HAP-1 (cell line): ENCODE data around the gene CD2AP.
A peak's percentile ranks its signal among the peaks of the same experiment; 100 is the strongest.
"Not testable (repeated sequence)": the region's sequence is repeated elsewhere in the genome, so short reads cannot be mapped to it uniquely, and the experiment has no call there.

ENCODE experiments used
- DNase-seq, 2 experiments: peaks; one replicate each; pipeline ENCODE4 v3.0.0-alpha.2; 2016 to 2020; ENCODE audit warnings: low spot score in 2 of 2
- H3K27me3 ChIP-seq: fragments of 250-450 bp; sonication (Bioruptor Pico); 2 replicates; pipeline ENCODE4 v1.5.1; 2020; ENCODE audit warnings: low read depth, mild to moderate bottlenecking, moderate library complexity
- H3K36me3 ChIP-seq: fragments of 250-450 bp; sonication (Bioruptor Pico); replicated peaks from 2 replicates; pipeline ENCODE4 v1.5.1; 2020; ENCODE audit warnings: mild to moderate bottlenecking
- H3K4me1 ChIP-seq: fragments of 250-450 bp; sonication (Bioruptor Pico); 2 replicates; pipeline ENCODE4 v1.5.1; 2020; ENCODE audit warnings: mild to moderate bottlenecking
- H3K4me3 ChIP-seq: fragments of 250-450 bp; sonication (Bioruptor Pico); 2 replicates; pipeline ENCODE4 v1.5.1; 2020; ENCODE audit warnings: mild to moderate bottlenecking, moderate library complexity
- H3K9me3 ChIP-seq: fragments of 250-450 bp; sonication (Bioruptor Pico); 2 replicates; pipeline ENCODE4 v1.5.1; 2020; ENCODE audit warnings: mild to moderate bottlenecking, moderate library complexity
- in situ Hi-C: fragments of 300-500 bp; cut with MboI; formaldehyde crosslinking; loops from 3 replicates; pipeline ENCODE4 v1.14.3; 2020; ENCODE audit warnings: low sequenced_read_pairs, inconsistent platforms, mixed read lengths

CD2AP gene

GRCh38 chr6:47631269-47631772, 153.7 kb downstream of the CD2AP start:
- Histone ChIP-seq H3K27me3 (no peaks in the 10 kb centered on the region), H3K36me3 (no peaks in the 10 kb centered on the region), H3K4me3 (no peak overlapping the region), H3K4me1 (no peaks in the 10 kb centered on the region), H3K9me3 (no peaks in the 10 kb centered on the region)
- in situ Hi-C loops, result loop anchor here (10.0 kb wide), 1 partner anchor 143 kb away; no protein-coding TSS in a partner anchor
- DNase-seq, result peak; percentile 11 to 60

GRCh38 chr6:47631797-47632196, 154.2 kb downstream of the CD2AP start:
- no peak overlapping the region for H3K4me3 ChIP-seq
- DNase-seq, result no peak
- in situ Hi-C loops, result loop anchor here (10.0 kb wide), 1 partner anchor 143 kb away; no protein-coding TSS in a partner anchor
- H3K36me3 ChIP-seq, result no peaks in the 10 kb centered on the region
- no peaks in the 10 kb centered on the region for H3K27me3 ChIP-seq
- no peaks in the 10 kb centered on the region for H3K9me3 ChIP-seq
- H3K4me1 ChIP-seq, result no peaks in the 10 kb centered on the region

GRCh38 chr6:47633141-47633540, 155.6 kb downstream of the CD2AP start:
- in situ Hi-C loops, result loop anchor here (10.0 kb wide), 1 partner anchor 142 kb away; no protein-coding TSS in a partner anchor

GRCh38 chr6:47634210-47635047, 156.8 kb downstream of the CD2AP start:
- Histone ChIP-seq H3K9me3 (no peaks in the 10 kb centered on the region), H3K27me3 (no peaks in the 10 kb centered on the region), H3K36me3 (no peaks in the 10 kb centered on the region), H3K4me3 (no peak overlapping the region), H3K4me1 (no peaks in the 10 kb centered on the region)
- in situ Hi-C loops, result loop anchor here (10.0 kb wide), 1 partner anchor 140 kb away; no protein-coding TSS in a partner anchor
- DNase-seq, result no peak

More at GRCh38 chr6:47633141-47633540, 155.6 kb downstream of the CD2AP start:
- Histone ChIP-seq H3K36me3 (no peaks in the 10 kb centered on the region), H3K4me3 (no peak overlapping the region), H3K4me1 (no peaks in the 10 kb centered on the region), H3K9me3 (no peaks in the 10 kb centered on the region), H3K27me3 (no peaks in the 10 kb centered on the region)
- DNase-seq, result no peak

- in situ Hi-C loops, result no loop called here
- no peaks in the 10 kb centered on the region for H3K27me3 ChIP-seq
- no peak for DNase-seq
- H3K4me3 ChIP-seq, result no peak overlapping the region
- no peaks in the 10 kb centered on the region for H3K4me1 ChIP-seq
- H3K36me3 ChIP-seq, result no peaks in the 10 kb centered on the region
- H3K9me3 ChIP-seq, result no peaks in the 10 kb centered on the region
Measured at GRCh38 chr6:47646689-47647088, 169.1 kb downstream of the CD2AP start.

- Histone ChIP-seq H3K9me3 (no peaks in the 10 kb centered on the region), H3K27me3 (no peaks in the 10 kb centered on the region), H3K4me3 (no peak overlapping the region), H3K36me3 (no peaks in the 10 kb centered on the region), H3K4me1 (no peaks in the 10 kb centered on the region)
- in situ Hi-C loops, result no loop called here
- DNase-seq, result no peak
Measured at GRCh38 chr6:47647188-47647587, 169.6 kb downstream of the CD2AP start.

- H3K9me3 ChIP-seq, in situ Hi-C loops, H3K4me1 ChIP-seq, DNase-seq, H3K27me3 ChIP-seq, H3K36me3 ChIP-seq, H3K4me3 ChIP-seq: not testable (repeated sequence)
Measured at GRCh38 chr6:47647626-47648025, 170.0 kb downstream of the CD2AP start.

GRCh38 chr6:47648031-47648430, 170.4 kb downstream of the CD2AP start:
- in situ Hi-C loops, result no loop called here
- no peak for DNase-seq
- Histone ChIP-seq H3K36me3 (no peaks in the 10 kb centered on the region), H3K9me3 (no peaks in the 10 kb centered on the region), H3K4me3 (no peak overlapping the region), H3K27me3 (no peaks in the 10 kb centered on the region), H3K4me1 (no peaks in the 10 kb centered on the region)

GRCh38 chr6:47650553-47651432, 173.2 kb downstream of the CD2AP start:
- Histone ChIP-seq H3K27me3 (no peaks in the 10 kb centered on the region), H3K9me3 (no peaks in the 10 kb centered on the region), H3K36me3 (no peaks in the 10 kb centered on the region), H3K4me1 (no peaks in the 10 kb centered on the region), H3K4me3 (no peak overlapping the region)
- no peak for DNase-seq
- in situ Hi-C loops, result no loop called here

- H3K4me1 ChIP-seq, result no peaks in the 10 kb centered on the region
- no peak for DNase-seq
Measured at GRCh38 chr6:47651505-47651944, 173.9 kb downstream of the CD2AP start.

GRCh38 chr6:47653706-47654105, 176.1 kb downstream of the CD2AP start:
- no peak overlapping the region for H3K4me3 ChIP-seq
- no peaks in the 10 kb centered on the region for H3K36me3 ChIP-seq
- H3K4me1 ChIP-seq, result no peaks in the 10 kb centered on the region
- no peak for DNase-seq
- in situ Hi-C loops, result no loop called here
- no peaks in the 10 kb centered on the region for H3K27me3 ChIP-seq
- H3K9me3 ChIP-seq, result no peaks in the 10 kb centered on the region

More at GRCh38 chr6:47651505-47651944, 173.9 kb downstream of the CD2AP start:
- Histone ChIP-seq H3K9me3 (no peaks in the 10 kb centered on the region), H3K27me3 (no peaks in the 10 kb centered on the region), H3K4me3 (no peak overlapping the region), H3K36me3 (no peaks in the 10 kb centered on the region)
- in situ Hi-C loops, result no loop called here

- no peak for DNase-seq
- Histone ChIP-seq H3K4me3 (no peak overlapping the region), H3K36me3 (no peaks in the 10 kb centered on the region), H3K4me1 (no peaks in the 10 kb centered on the region), H3K9me3 (no peaks in the 10 kb centered on the region), H3K27me3 (peaks cover 4% of the 10 kb centered on the region; the same call in 1 of the 2 replicates)
- in situ Hi-C loops, result no loop called here
Measured at GRCh38 chr6:47654255-47654654, 176.7 kb downstream of the CD2AP start.

GRCh38 chr6:47655719-47656595, 178.4 kb downstream of the CD2AP start:
- Histone ChIP-seq H3K4me1 (no peaks in the 10 kb centered on the region), H3K36me3 (no peaks in the 10 kb centered on the region), H3K27me3 (peaks cover 9% of the 10 kb centered on the region; the same call in 1 of the 2 replicates), H3K9me3 (no peaks in the 10 kb centered on the region), H3K4me3 (no peak overlapping the region)
- DNase-seq, result no peak
- in situ Hi-C loops, result no loop called here
